Gastrocnemius medialis (tissue), 4 donors: ENCODE measurements around the gene THSD4. TPM values are rescaled to one million over a fixed set of nuclear protein-coding genes. Genes with fewer than 3 reads are reported as not detected.

ENCODE experiments used
- ATAC-seq, 2 donors: fragments of 150-250 bp; one replicate each; pipeline ENCODE4 v1.9.1; 2016
- DNase-seq, 2 donors: peaks; one replicate each; pipeline ENCODE4 v3.0.0-alpha.2; 2019
- H3K27ac ChIP-seq, 4 donors: fragments of 200-600 bp; sonication (generic); 1 replicate in 1 of 4; 2 replicates in 3 of 4; pipeline ENCODE4 v1.5.1; 2016 to 2018; ENCODE audit warnings: mild to moderate bottlenecking in 2 of 4, moderate library complexity in 1 of 4
- H3K27me3 ChIP-seq, 3 donors: fragments of 200-600 bp; sonication (generic) in 2 of 3; 1 replicate in 1 of 3; 2 replicates in 2 of 3; pipeline versions ENCODE4 v1.5.1 to v1.6.0; 2016 to 2019; ENCODE audit warnings: mild to moderate bottlenecking in 1 of 3, moderate library complexity in 1 of 3
- H3K36me3 ChIP-seq, 2 donors: fragments of 200-600 bp; sonication (generic) in 1 of 2; one replicate each; pipeline ENCODE4 v1.5.1; 2017 to 2018
- H3K4me1 ChIP-seq, 2 donors: fragments of 200-600 bp; sonication (generic) in 1 of 2; one replicate each; pipeline ENCODE4 v1.5.1; 2016 to 2017; ENCODE audit warnings: mild to moderate bottlenecking in 2 of 2
- H3K4me3 ChIP-seq, 4 donors: fragments of 200-600 bp; sonication (generic) in 3 of 4; 1 replicate in 1 of 4; 2 replicates in 3 of 4; pipeline ENCODE4 v1.5.1; 2016 to 2019; ENCODE audit warnings: mild to moderate bottlenecking in 2 of 4
- H3K9me3 ChIP-seq, 3 donors: fragments of 200-600 bp; sonication (generic) in 2 of 3; 1 replicate in 1 of 3; 2 replicates in 2 of 3; pipeline ENCODE4 v1.5.1; 2016 to 2019
- CTCF ChIP-seq, 5 experiments: fragments of 450-650 bp in 3 of 5; fragments of 200-600 bp in 2 of 5; sonication (generic) in 2 of 5; IDR thresholded peaks in 4 of 5; conservative IDR thresholded peaks in 1 of 5; 1 replicate in 4 of 5; 2 replicates in 1 of 5; pipeline ENCODE4 v1.5.1; 2016 to 2019; ENCODE audit warnings: antibody characterized with exemption in 5 of 5, mild to moderate bottlenecking in 3 of 5, moderate library complexity in 3 of 5
- POLR2A ChIP-seq, 2 donors: fragments of 450-650 bp; IDR thresholded peaks; one replicate each; pipeline ENCODE4 v1.6.1; 2017; ENCODE audit warnings: antibody characterized with exemption in 2 of 2, mild to moderate bottlenecking in 2 of 2, moderate library complexity in 2 of 2
- in situ Hi-C, 4 donors: fragments of 200-750 bp; cut with MboI; loops; one replicate each; pipeline versions ENCODE4 v1.15.0 to v1.8.0; 2017; ENCODE audit warnings: low sequenced_read_pairs in 4 of 4
- intact Hi-C: fragments of 100-400 bp; cut with DNase I; formaldehyde crosslinking; loops from one replicate; pipeline ENCODE4 v1.15.1; 2023; ENCODE audit warnings: low total_unique reads
- total RNA-seq, 4 donors: library from RNA; depleted of rRNA; stranded (reverse); fragments of >200 nt; gene quantifications; one replicate each; pipeline versions ENCODE4 v1.1.0 to v1.2.3, GENCODE V29; 2016

Gene THSD4
- total RNA-seq, 4 donors from 2014 or later: 0.35 to 3.1 (median 0.60) TPM

- peak overlapping the region in 1 of 4 donors; percentile 79 for H3K27ac ChIP-seq
- H3K4me3 ChIP-seq: no peak overlapping the region
- in situ Hi-C loops: no loop called here
- intact Hi-C loops: loop anchor here (5.0 kb wide), 1 partner anchor 35 kb away; the partner anchor contains the start of gene THSD4
- no peak for TF ChIP-seq POLR2A (IDR thresholded peaks at IDR 0.05)
- no peak for ATAC-seq
- H3K27me3 ChIP-seq: no peaks in the 10 kb centered on the region
- peaks cover 24 to 33% of the 10 kb centered on the region in 2 donors for H3K4me1 ChIP-seq
- no peaks in the 10 kb centered on the region for H3K9me3 ChIP-seq
- DNase-seq: no peak
- H3K36me3 ChIP-seq: no peaks in the 10 kb centered on the region
Measured at GRCh38 chr15:71152542-71152941, 37.3 kb downstream of the THSD4 start.

GRCh38 chr15:71153823-71154524, 38.7 kb downstream of the THSD4 start:
- ATAC-seq: peak; percentile 40 to 42
- Histone ChIP-seq H3K27me3 (no peaks in the 10 kb centered on the region), H3K36me3 (no peaks in the 10 kb centered on the region), H3K27ac (peak overlapping the region in 2 of 4 donors; percentile 9 to 79), H3K9me3 (no peaks in the 10 kb centered on the region), H3K4me1 (peaks cover 20 to 21% of the 10 kb centered on the region in 2 donors), H3K4me3 (no peak overlapping the region)
- in situ Hi-C loops (no loop called here), intact Hi-C loops (loop anchor here (5.0 kb wide), 1 partner anchor 37 kb away; the partner anchor contains the start of gene THSD4)
- no peak for DNase-seq
- TF ChIP-seq POLR2A (IDR thresholded peaks at IDR 0.05) (no peak), CTCF (IDR thresholded peaks at IDR 0.05 in 4 of 5, conservative IDR thresholded peaks at IDR 0.05 in 1 of 5) (no peak)

- DNase-seq (no peak), ATAC-seq (no peak)
- Histone ChIP-seq H3K27ac (peak overlapping the region in 2 of 4 donors; percentile 9 to 79), H3K9me3 (no peaks in the 10 kb centered on the region), H3K4me1 (peaks cover 13 to 15% of the 10 kb centered on the region in 2 donors), H3K4me3 (no peak overlapping the region), H3K27me3 (no peaks in the 10 kb centered on the region), H3K36me3 (no peaks in the 10 kb centered on the region)
- intact Hi-C loops: loop anchor here (5.0 kb wide), 1 partner anchor 37 kb away; the partner anchor contains the start of gene THSD4
- no peak for TF ChIP-seq POLR2A (IDR thresholded peaks at IDR 0.05)
- TF ChIP-seq CTCF (IDR thresholded peaks at IDR 0.05 in 4 of 5, conservative IDR thresholded peaks at IDR 0.05 in 1 of 5): no peak
- in situ Hi-C loops: no loop called here
Measured at GRCh38 chr15:71154607-71155200, 39.4 kb downstream of the THSD4 start.

GRCh38 chr15:71155534-71155933, 40.3 kb downstream of the THSD4 start:
- ATAC-seq (no peak), DNase-seq (no peak)
- TF ChIP-seq CTCF (IDR thresholded peaks at IDR 0.05 in 4 of 5, conservative IDR thresholded peaks at IDR 0.05 in 1 of 5) (no peak), POLR2A (IDR thresholded peaks at IDR 0.05) (no peak)
- peaks cover 5 to 6% of the 10 kb centered on the region in 2 donors for H3K4me1 ChIP-seq
- no peaks in the 10 kb centered on the region for H3K9me3 ChIP-seq
- H3K4me3 ChIP-seq: no peak overlapping the region
- H3K27me3 ChIP-seq: no peaks in the 10 kb centered on the region
- no peaks in the 10 kb centered on the region for H3K36me3 ChIP-seq
- in situ Hi-C loops: no loop called here
- peak overlapping the region in 1 of 4 donors; percentile 79 for H3K27ac ChIP-seq
- intact Hi-C loops: no loop called here

- in situ Hi-C loops (no loop called here), intact Hi-C loops (no loop called here)
- ATAC-seq (no peak), DNase-seq (no peak)
- Histone ChIP-seq H3K9me3 (no peaks in the 10 kb centered on the region), H3K27me3 (no peaks in the 10 kb centered on the region), H3K4me1 (no peaks in the 10 kb centered on the region), H3K36me3 (no peaks in the 10 kb centered on the region), H3K4me3 (no peak overlapping the region), H3K27ac (no peak overlapping the region)
- TF ChIP-seq CTCF (IDR thresholded peaks at IDR 0.05 in 4 of 5, conservative IDR thresholded peaks at IDR 0.05 in 1 of 5): no peak
Measured at GRCh38 chr15:71160976-71161375, 45.7 kb downstream of the THSD4 start.
